Activated CD4-positive, alpha-beta T cell treated with anti-CD3 and anti-CD28 coated beads, Interleukin-2, amount 50 U/mL, for 48 hours (primary cell): Measurements from ENCODE around the gene ATL2.
"Not testable (repeated sequence)": the region's sequence is repeated elsewhere in the genome, so short reads cannot be mapped to it uniquely, and the experiment has no call there.

ENCODE experiments used
- DNase-seq, 2 experiments: peaks; one replicate each; pipeline ENCODE4 v3.0.0-alpha.2; 2020

The ATL2 gene

GRCh38 chr2:38377050-38377828, at the start of gene ATL2:
TSS of gene ATL2 (minus strand) at chr2:38377273. CDS start at chr2:38377260, 13 bp downstream.
- DNase-seq, result peak; percentile 90 to 94

- DNase-seq, result no peak
These were observed 46.7 kb upstream of the ATL2 start for GRCh38 chr2:38423763-38424162.

DNA sequence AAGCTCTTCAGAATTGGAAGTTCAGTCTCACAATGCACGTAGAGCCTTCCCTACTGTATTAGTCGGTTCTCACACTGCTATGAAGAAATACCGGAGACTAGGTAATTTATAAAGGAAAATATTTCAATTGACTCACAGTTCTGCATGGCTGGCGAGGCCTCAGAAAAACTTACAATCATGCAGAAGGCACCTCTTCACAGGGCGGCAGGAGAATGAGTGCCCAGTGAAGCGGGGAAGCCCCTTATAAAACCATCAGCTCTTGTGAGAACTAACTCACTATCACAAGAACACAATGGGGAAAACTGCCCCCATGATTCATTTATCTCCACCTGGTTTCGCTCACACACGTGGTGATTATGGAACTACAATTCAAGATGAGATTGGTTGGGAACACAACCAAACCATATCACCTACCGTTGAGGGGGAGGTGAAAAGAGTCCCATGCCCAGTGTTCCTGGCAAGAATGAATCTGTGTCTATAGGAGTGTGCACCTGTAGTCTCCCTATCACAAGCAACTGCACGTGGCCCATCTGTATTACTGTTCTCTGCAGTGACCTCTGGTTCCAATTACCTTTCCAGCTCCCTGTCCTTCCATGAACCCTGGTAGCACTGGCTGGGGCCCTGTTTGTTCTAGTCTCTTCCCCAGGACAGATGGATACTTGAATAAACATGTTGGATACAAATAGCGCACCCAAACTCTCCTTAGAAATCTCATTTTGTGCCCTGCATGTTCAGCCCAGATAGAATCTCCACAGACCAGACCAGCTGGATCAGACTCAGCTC, 44.4 kb upstream of the ATL2 start:
- no peak for DNase-seq

DNA sequence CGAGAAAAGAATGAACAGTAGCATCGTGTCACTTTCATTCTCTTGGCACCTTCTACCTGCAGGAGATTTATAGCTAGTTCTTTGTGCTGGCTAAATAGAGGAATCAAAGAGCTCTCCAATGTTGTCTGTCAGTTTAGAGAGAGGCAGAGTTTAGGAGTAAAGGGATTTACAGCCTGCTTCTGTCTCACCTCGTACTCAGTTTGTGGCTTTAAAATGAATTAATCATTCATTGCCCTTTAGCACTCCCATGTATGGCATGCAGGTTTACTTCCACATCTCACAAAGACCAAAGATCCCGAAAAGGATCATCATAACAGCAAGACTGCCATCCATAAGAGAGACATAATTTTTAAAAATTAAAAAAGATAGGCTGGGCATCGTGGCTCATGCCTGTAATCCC, 42.4 kb upstream of the ATL2 start:
- DNase-seq, result no peak

GRCh38 chr2:38418735-38419134, 41.7 kb upstream of the ATL2 start:
- no peak for DNase-seq

DNA sequence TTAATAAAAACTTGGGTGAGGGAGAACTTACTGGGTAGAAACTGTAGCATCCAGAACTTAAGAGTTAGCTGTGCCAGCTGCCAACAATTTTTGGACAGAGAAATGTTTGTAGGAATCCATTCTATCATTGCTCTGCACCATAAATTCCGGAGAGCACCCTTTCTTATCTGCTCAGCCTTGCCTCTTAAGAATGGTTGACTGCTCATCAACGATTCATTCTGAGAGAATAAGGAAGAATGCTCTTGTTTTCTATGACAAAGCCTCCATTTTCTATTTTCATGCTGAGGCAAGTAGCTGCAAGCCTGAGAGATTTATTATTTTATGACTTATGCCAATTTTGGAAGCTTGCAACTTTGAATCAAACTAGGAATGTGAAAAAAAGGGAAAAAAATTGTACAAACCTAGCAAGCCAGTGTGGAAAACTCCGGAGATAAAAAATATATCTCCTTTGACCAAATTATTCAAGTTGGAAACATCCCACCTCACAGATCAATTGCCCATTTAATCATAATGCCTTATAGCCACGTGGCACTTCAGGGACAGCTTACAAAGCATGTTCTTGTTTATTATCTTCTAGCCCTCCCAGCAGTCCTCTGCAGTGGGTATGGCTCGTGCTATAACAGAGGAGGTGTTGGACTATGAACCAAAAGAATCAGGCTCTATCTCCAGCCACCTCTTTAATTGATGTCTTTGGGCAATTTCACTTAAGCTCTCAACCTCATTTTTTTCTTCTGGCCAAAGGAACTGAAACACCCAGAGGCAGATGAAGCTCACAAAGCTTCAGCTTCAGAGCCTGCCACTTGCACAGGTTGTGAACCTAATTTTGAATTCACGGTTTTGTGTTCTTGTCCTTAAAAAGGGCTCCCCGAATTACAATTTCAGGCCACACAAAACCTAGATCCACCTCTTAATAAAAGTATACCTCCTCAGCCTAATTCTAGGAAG, 40.9 kb upstream of the ATL2 start:
- DNase-seq, result no peak

- DNase-seq, result no peak
These were observed 39.4 kb upstream of the ATL2 start for GRCh38 chr2:38416296-38417036.

DNA sequence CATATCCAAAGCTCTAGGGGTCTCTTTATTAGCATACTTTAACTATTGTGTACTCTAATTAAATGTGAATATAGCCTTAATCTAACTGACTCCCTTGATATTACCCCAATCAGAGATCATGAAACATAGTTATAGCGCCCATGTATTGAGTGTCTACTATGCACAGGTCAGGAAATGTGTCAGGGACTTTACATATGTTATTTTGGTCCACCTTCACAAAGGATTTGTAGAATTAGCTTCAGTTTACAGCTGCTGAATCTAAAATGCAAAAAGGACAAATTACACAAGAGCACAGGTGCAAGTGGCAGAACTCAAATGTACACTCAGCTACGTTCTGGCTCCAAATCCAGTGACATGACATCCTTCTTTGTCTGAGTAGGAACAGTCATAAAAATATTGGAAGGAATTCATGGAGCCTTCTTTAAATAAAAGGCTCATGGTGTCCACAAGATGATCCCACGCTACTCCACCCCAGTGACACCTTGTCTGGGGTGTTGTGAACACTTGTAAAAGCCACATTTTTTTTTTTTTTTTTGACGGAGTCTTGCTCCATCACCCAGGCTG, 38.7 kb upstream of the ATL2 start:
- no peak for DNase-seq

- no peak for DNase-seq
These were observed 38.0 kb upstream of the ATL2 start for GRCh38 chr2:38415023-38415422.

GRCh38 chr2:38412235-38412871, 35.3 kb upstream of the ATL2 start:
- not testable (repeated sequence) for DNase-seq

DNA sequence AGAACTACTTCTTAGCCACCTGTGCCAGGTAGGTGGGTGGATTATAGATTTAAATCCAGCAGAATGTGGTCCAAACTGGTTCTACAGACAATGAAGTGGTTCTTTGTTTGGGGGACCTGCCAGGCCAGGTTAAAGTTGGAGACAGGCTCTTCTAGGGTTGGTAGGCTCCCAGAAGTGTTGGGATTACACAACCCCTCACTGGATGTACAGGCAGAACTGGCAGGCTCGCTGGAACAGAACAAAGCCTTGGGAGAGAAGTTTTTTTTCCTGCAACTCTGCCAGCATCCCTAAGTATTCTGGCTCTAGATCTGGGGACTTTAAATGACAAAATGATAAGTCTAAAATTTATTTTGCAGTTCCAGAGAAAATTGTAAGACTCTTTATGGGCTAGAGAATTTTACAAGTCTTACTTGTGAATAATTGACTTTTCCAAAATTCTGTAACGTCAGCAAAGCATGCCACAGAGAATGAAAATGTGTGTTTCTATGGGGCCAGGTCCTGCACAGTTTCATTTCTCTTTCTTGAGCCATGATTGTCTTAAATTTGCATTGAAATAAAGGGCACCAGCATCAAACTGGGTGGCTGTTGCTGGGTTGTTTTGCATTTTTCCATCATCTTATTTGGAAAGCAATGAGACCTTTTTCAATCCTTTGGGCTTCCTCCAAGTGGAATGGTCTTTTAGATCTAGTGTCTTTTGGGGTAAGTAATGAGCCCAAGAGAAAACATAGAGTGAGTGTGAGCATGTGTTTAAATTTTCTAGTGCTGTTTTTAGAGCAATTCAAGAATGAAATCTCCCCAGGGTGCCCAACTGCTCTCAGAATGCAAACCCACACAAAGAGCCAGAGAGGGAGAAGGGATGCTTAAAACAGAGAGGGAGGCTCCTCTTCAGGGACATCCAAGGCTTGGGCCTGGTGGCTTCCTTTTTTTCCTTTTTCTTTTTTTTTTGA, 32.4 kb upstream of the ATL2 start:
- no peak for DNase-seq

DNA sequence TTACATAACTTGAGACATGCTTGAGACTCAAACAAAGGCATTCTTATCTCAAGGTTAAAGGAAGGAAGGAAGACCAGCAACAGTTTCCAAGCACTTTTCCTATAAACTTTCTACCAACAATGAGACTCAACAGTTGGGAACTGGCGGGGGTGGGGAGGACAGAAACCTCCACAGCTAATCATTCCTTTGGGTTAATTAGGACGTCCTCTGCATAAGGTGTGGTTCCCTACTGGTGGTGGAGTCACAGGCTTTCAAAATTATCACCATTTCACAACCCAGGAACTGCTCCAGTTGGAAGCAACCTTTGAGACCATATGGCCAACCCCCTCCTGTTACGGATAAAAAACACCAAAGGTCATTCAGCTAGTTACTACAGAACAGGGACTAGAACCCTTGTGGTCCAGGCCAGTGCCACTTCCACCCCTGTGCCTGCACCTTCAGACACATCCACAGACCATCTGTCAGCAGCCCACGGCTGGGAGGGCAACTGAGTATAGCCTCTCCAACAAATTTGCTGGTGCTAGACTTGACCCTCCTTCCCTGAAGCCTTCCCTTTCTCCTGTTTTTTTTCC, 30.1 kb upstream of the ATL2 start:
- no peak for DNase-seq

- no peak for DNase-seq
These were observed 29.6 kb upstream of the ATL2 start for GRCh38 chr2:38406597-38407110.

DNA sequence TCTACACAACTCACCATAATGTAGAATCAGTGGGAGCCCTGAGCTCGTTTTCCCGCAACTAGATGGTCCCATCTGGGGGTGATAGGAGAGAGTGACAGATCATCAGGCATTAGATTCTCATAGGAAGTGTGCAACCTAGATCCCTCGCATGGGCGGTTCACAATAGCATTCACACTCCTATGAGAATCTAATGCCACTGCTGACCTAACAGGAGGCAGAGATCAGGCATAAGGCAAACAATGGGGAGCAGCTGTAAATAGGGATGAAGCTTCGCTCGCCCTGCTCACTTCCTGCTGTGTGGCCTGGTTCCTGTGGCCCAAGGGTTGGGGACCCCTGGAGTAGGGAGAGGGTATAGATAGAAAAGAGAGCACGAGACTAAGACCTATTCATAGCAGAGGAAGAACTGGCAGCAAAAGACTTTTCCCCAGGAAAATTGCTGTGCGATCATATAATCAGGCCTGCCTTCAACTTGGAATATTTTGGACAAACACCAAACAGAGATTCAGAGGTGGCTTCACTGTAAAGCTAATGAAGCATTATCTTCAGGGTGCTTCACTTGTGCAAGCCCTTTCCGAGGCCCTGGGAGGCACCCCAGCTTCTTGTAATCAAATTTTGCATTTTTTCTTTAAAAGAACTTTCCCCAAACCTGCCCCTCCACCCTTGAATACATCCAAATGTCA, 29.0 kb upstream of the ATL2 start:
- DNase-seq, result no peak

DNA sequence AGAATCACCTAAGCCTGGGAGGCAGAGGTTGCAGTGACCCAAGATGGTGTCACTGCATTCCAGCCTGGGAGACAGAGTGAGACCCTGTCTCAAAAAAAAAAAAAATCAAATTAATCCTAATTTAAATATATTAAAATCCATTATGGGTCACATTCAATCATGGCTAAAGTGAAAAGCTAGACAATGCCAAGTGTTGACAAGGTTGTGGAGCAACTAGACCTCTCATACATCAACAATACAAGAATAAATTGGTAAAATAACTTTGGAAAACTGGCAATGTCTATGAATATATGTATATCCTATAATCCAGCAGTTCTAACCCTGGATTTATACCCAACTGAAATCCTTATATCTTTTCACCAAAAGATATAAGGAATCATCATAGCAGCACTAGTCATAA, 23.4 kb upstream of the ATL2 start:
- no peak for DNase-seq

- DNase-seq, result no peak
These were observed 21.7 kb upstream of the ATL2 start for GRCh38 chr2:38398739-38399138.

DNA sequence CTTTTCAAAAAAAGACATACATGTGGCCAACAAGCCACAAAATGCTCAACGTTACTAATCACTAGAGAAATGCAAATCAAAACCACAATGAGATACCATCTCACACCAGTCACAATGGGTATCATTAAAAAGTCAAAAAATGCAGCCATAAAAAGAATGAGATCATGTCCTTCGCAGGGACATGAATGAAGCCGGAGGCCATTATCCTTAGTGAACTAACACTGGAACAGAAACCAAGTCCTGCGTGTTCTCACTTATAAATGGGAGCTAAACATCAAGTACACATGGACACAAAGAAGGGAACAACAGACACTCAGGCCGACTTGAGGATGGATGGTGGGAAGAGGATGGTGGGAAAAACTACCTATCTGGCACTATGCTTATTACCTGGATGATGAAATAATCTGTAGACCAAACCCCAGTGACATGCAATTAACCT, 17.8 kb upstream of the ATL2 start:
- no peak for DNase-seq

DNA sequence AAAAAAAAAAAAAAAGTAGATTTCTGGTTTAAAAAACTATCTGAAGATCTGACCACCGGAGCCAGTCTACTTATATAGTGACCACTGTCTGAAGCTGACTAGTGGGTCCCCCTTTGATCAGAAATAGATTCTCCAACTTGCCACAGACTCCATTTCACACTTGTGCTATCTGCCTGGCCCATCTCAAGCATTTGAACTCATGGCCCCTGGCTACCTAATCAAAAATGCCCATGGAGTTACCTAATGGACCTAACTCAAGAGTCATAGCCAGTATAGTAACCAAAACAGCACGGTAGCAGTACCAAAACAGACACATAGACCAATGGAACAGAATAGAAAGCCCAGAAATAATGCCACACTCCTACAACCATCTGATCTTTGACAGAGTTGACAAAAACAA, 17.0 kb upstream of the ATL2 start:
- DNase-seq, result no peak

DNA sequence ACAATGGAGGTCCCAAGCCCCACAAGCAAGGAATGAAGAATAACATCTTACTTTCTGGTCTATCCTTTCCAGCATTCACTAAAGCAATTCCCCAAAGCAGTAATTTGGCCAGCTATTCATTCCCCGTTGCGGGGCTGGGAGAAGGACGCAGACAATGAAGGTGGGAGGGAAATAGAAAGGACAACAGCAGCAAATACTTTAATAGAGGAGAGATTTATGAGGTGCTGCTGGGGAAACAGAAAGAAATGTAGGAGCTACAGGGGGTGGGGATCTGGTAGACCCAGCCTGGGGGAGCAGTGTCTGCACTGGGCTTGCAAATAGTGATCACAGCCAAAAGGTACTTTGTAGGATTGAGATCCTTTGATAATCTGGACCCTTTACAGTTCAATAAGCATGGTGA, 13.9 kb upstream of the ATL2 start:
- DNase-seq, result no peak
